Trophoblast cell (in vitro differentiated cells and primary cell): Measurements from ENCODE around the gene KCNJ6.

ENCODE experiments used
- DNase-seq, 2 donors: peaks; one replicate each; pipeline ENCODE4 v3.0.0-alpha.2; 2016
- H2AFZ ChIP-seq: 2 replicates; pipeline ENCODE4 v1.6.1; 2013; ENCODE audit warnings: low read length, moderate library complexity, mild to moderate bottlenecking; ENCODE audit not compliant: insufficient read depth, poor library complexity
- H2AK5ac ChIP-seq: 2 replicates; pipeline ENCODE4 v1.6.1; 2013; ENCODE audit warnings: mild to moderate bottlenecking, low read length
- H2BK120ac ChIP-seq: 2 replicates; pipeline ENCODE4 v1.6.1; 2013; ENCODE audit warnings: low read length, mild to moderate bottlenecking, moderate library complexity; ENCODE audit not compliant: insufficient read depth, poor library complexity
- H2BK12ac ChIP-seq: 2 replicates; pipeline ENCODE4 v1.6.1; 2013; ENCODE audit warnings: mild to moderate bottlenecking, low read length, moderate library complexity
- H2BK5ac ChIP-seq: 2 replicates; pipeline ENCODE4 v1.6.1; 2013; ENCODE audit warnings: low read length, low read depth, moderate library complexity, mild to moderate bottlenecking; ENCODE audit not compliant: poor library complexity
- H3K14ac ChIP-seq: 2 replicates; pipeline ENCODE4 v1.6.1; 2013; ENCODE audit warnings: mild to moderate bottlenecking, low read length
- H3K18ac ChIP-seq: 2 replicates; pipeline ENCODE4 v1.6.1; 2013; ENCODE audit warnings: mild to moderate bottlenecking, low read length
- H3K23ac ChIP-seq: 2 replicates; pipeline ENCODE4 v1.6.1; 2013; ENCODE audit warnings: low read length
- H3K27ac ChIP-seq: 2 replicates; pipeline ENCODE4 v1.5.1; 2013; ENCODE audit warnings: low read depth, mild to moderate bottlenecking, inconsistent platforms, low read length, moderate library complexity
- H3K27me3 ChIP-seq: 2 replicates; pipeline ENCODE4 v1.6.1; 2013; ENCODE audit warnings: inconsistent platforms, mild to moderate bottlenecking, low read length, moderate library complexity; ENCODE audit not compliant: insufficient read depth
- H3K36me3 ChIP-seq, 2 experiments: 1 replicate in 1 of 2; 2 replicates in 1 of 2; pipeline ENCODE4 v1.6.1; 2013; ENCODE audit warnings: low read length in 2 of 2, mild to moderate bottlenecking in 2 of 2, moderate library complexity in 1 of 2; ENCODE audit not compliant: insufficient read depth in 2 of 2, control insufficient read depth in 1 of 2
- H3K4ac ChIP-seq: 2 replicates; pipeline ENCODE4 v1.6.1; 2013; ENCODE audit warnings: low read depth, mild to moderate bottlenecking, low read length, moderate library complexity
- H3K4me1 ChIP-seq, 2 experiments: 1 replicate in 1 of 2; 2 replicates in 1 of 2; pipeline ENCODE4 v1.6.1; 2013; ENCODE audit warnings: low read length in 2 of 2, mild to moderate bottlenecking in 2 of 2, moderate library complexity in 1 of 2; ENCODE audit not compliant: insufficient read depth in 2 of 2, control insufficient read depth in 1 of 2
- H3K4me2 ChIP-seq: 2 replicates; pipeline ENCODE4 v1.6.1; 2013; ENCODE audit warnings: inconsistent platforms, mild to moderate bottlenecking, low read length, moderate library complexity
- H3K4me3 ChIP-seq: 2 replicates; pipeline ENCODE4 v1.5.1; 2013; ENCODE audit warnings: mild to moderate bottlenecking, low read depth, low read length, inconsistent platforms
- H3K79me1 ChIP-seq: one replicate; pipeline ENCODE4 v1.6.1; 2013; ENCODE audit warnings: low read length
- H3K79me2 ChIP-seq: 2 replicates; pipeline ENCODE4 v1.6.1; 2013; ENCODE audit warnings: low read length, mild to moderate bottlenecking; ENCODE audit not compliant: control insufficient read depth, insufficient read depth, poor library complexity
- H3K9ac ChIP-seq: 2 replicates; pipeline ENCODE4 v1.6.1; 2013; ENCODE audit warnings: mild to moderate bottlenecking, low read length
- H3K9me3 ChIP-seq: 2 replicates; pipeline ENCODE4 v1.6.1; 2013; ENCODE audit warnings: low read depth, mild to moderate bottlenecking, control low read depth, inconsistent platforms, low read length; ENCODE audit not compliant: insufficient read depth
- H4K12ac ChIP-seq: 2 replicates; pipeline ENCODE4 v1.6.1; 2013; ENCODE audit warnings: low read depth, mild to moderate bottlenecking, low read length, moderate library complexity
- H4K8ac ChIP-seq: 2 replicates; pipeline ENCODE4 v1.6.1; 2013; ENCODE audit warnings: low read depth, mild to moderate bottlenecking, low read length, moderate library complexity
- H4K91ac ChIP-seq: one replicate; pipeline ENCODE4 v1.6.1; 2013; ENCODE audit warnings: low read depth, mild to moderate bottlenecking, low read length, moderate library complexity
- WGBS: extraction: QIAGEN DNeasy Blood & Tissue Kit; methylation state at CpG from one replicate; pipeline ENCODE4 v1.1.7; 2013; ENCODE audit warnings: missing lambda C conversion rate; ENCODE audit not compliant: insufficient read length, insufficient coverage; ENCODE audit errors: extremely low coverage; 5-methylcytosine and 5-hydroxymethylcytosine counted together

KCNJ6 gene

GRCh38 chr21:37915941-37916309, 332 bp downstream of the KCNJ6 start:
- Histone ChIP-seq H4K12ac (no peak overlapping the region), H3K79me2 (no peaks in the 10 kb centered on the region), H3K4me3 (no peak overlapping the region), H3K27ac (no peak overlapping the region), H3K79me1 (no peaks in the 10 kb centered on the region), H2AK5ac (no peak overlapping the region), H3K18ac (no peak overlapping the region), H4K91ac (no peak overlapping the region), H3K14ac (no peak overlapping the region), H3K9me3 (no peaks in the 10 kb centered on the region), H3K36me3 (no peaks in the 10 kb centered on the region), H3K27me3 (peaks cover 11% of the 10 kb centered on the region), H2BK120ac (no peak overlapping the region), H4K8ac (no peak overlapping the region), H3K9ac (no peak overlapping the region), H2BK5ac (no peak overlapping the region), H3K23ac (no peak overlapping the region), H3K4ac (no peak overlapping the region), H3K4me1 (peaks cover 0 to 7% of the 10 kb centered on the region in 2 experiments), H2BK12ac (no peak overlapping the region), H2AFZ (peak overlapping the region; percentile 3), H3K4me2 (peak overlapping the region; percentile 96)
- no CpG with 5 or more reads among the region's 26 CpGs for WGBS
- peak in 1 of 2 donors; percentile 14 for DNase-seq

GRCh38 chr21:37915497-37915911, 753 bp downstream of the KCNJ6 start:
- Histone ChIP-seq H4K12ac (no peak overlapping the region), H3K79me1 (no peaks in the 10 kb centered on the region), H2BK120ac (no peak overlapping the region), H3K4me2 (peak overlapping the region; percentile 96), H3K27ac (no peak overlapping the region), H2BK12ac (no peak overlapping the region), H3K18ac (no peak overlapping the region), H3K79me2 (no peaks in the 10 kb centered on the region), H3K36me3 (no peaks in the 10 kb centered on the region), H3K4me3 (no peak overlapping the region), H3K9me3 (no peaks in the 10 kb centered on the region), H4K8ac (no peak overlapping the region), H2AK5ac (no peak overlapping the region), H4K91ac (no peak overlapping the region), H2AFZ (no peak overlapping the region), H3K27me3 (peaks cover 11% of the 10 kb centered on the region), H3K4ac (no peak overlapping the region), H2BK5ac (no peak overlapping the region), H3K4me1 (peaks cover 0 to 7% of the 10 kb centered on the region in 2 experiments), H3K23ac (no peak overlapping the region), H3K9ac (no peak overlapping the region), H3K14ac (no peak overlapping the region)
- DNase-seq: no peak
- no CpG with 5 or more reads among the region's 28 CpGs for WGBS

- no peaks in the 10 kb centered on the region for H3K36me3 ChIP-seq
- no peaks in the 10 kb centered on the region for H3K79me2 ChIP-seq
- no peak for DNase-seq
- no peak overlapping the region for H4K12ac ChIP-seq
- H3K79me1 ChIP-seq: no peaks in the 10 kb centered on the region
- H3K4me2 ChIP-seq: no peak overlapping the region
- no peak overlapping the region for H2BK120ac ChIP-seq
- peaks cover 0 to 7% of the 10 kb centered on the region in 2 experiments for H3K4me1 ChIP-seq
- no peak overlapping the region for H3K4ac ChIP-seq
- no peak overlapping the region for H3K23ac ChIP-seq
- H3K9ac ChIP-seq: no peak overlapping the region
- H4K8ac ChIP-seq: no peak overlapping the region
- H2BK5ac ChIP-seq: no peak overlapping the region
- H2AK5ac ChIP-seq: no peak overlapping the region
- H3K18ac ChIP-seq: no peak overlapping the region
- H3K27me3 ChIP-seq: peaks cover 11% of the 10 kb centered on the region
- no peak overlapping the region for H3K4me3 ChIP-seq
- H3K27ac ChIP-seq: no peak overlapping the region
- H4K91ac ChIP-seq: no peak overlapping the region
- no peak overlapping the region for H2BK12ac ChIP-seq
- H3K14ac ChIP-seq: no peak overlapping the region
- no peaks in the 10 kb centered on the region for H3K9me3 ChIP-seq
- H2AFZ ChIP-seq: no peak overlapping the region
Measured at GRCh38 chr21:37912616-37913015, 3.6 kb downstream of the KCNJ6 start.

GRCh38 chr21:37909936-37910335, 6.3 kb downstream of the KCNJ6 start:
- no peak overlapping the region for H4K91ac ChIP-seq
- H2AFZ ChIP-seq: no peak overlapping the region
- no peak overlapping the region for H3K4me3 ChIP-seq
- no peak overlapping the region for H4K8ac ChIP-seq
- no peak for DNase-seq
- H2BK120ac ChIP-seq: no peak overlapping the region
- no peaks in the 10 kb centered on the region for H3K79me2 ChIP-seq
- H2AK5ac ChIP-seq: no peak overlapping the region
- H4K12ac ChIP-seq: no peak overlapping the region
- no peak overlapping the region for H2BK12ac ChIP-seq
- H3K4me1 ChIP-seq: no peaks in the 10 kb centered on the region
- no peak overlapping the region for H2BK5ac ChIP-seq
- no peak overlapping the region for H3K14ac ChIP-seq
- peaks cover 4% of the 10 kb centered on the region for H3K27me3 ChIP-seq
- H3K36me3 ChIP-seq: no peaks in the 10 kb centered on the region
- H3K4me2 ChIP-seq: no peak overlapping the region
- H3K79me1 ChIP-seq: no peaks in the 10 kb centered on the region
- no peak overlapping the region for H3K27ac ChIP-seq
- no peaks in the 10 kb centered on the region for H3K9me3 ChIP-seq
- no peak overlapping the region for H3K23ac ChIP-seq
- no peak overlapping the region for H3K4ac ChIP-seq
- H3K18ac ChIP-seq: no peak overlapping the region
- no peak overlapping the region for H3K9ac ChIP-seq
- WGBS: no CpG with 5 or more reads among the region's 6 CpGs
